HG02588 (cell line): Measurements from ENCODE around the gene TMEM72.
"Not testable (repeated sequence)": the region's sequence is repeated elsewhere in the genome, so short reads cannot be mapped to it uniquely, and the experiment has no call there.

ENCODE experiments used
- ATAC-seq: cut with Tn5 transposase; IDR thresholded peaks from one replicate; pipeline ENCODE4 v1.9.1; 2021; ENCODE audit warnings: mild to moderate bottlenecking, moderate library complexity; ENCODE audit not compliant: unreplicated experiment

TMEM72 gene

DNA sequence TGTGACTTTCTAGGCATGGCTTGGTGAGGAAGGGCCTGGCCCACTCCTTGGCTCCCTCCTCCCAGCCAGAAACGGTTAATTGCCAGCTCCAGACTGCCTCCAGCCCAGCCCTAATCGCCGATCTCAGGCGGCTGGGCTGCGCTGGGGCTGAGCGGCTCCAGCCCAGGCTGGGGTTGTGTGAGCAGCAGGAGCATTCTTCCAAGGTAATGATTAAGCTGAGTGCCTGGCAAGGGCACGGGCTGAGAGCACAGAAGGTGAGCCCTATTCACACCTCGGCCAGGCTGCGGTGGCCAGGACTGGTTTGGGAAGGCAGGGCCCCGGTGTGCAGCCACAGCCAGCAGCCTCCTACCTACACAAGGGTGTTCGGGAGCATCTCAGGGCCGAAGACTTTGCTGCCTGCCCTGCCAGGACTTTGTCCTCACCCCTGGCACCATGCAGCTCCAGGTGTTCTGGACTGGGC, at the start of gene TMEM72:
TSS of gene TMEM72 (plus strand) at position 257 of the 460 bp plus-strand sequence. CDS start at position 433, 176 bp downstream.
- no peak for ATAC-seq

DNA sequence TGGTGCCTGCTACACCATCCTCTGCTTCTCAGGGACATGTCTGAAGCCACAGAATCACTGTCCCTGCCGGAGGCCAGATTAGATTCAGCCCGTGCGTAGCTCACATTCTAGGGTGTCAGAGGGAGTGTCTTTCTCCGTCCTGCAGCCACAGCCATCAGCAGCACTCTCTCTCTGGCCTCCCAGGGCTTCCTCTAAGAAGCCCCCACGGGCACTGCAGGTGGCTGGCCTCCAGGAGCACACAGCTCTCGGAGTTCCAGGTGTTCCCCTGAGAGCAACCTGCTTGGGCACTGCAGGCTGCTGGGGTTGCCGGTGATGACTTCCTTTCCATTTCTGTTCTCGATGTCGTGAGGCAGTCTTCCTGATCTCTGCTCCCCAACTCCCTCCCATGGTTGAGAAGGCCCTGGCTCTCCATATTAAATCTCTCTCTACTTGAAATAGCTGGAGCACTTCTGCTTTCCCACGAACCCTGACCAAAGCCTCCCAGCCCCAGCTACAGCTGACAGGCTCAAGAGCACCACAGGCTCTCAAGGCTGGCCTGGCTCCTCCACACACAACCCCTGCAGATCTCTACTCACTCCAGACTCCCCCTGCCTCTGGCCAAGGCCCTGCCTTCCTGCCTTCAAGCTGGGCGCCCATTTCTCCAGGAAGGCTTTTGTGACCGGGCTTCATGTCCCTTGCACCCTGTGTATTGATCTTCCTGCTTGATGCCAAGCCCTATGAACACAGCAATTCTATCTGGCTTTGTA, 49.0 kb upstream of the TMEM72 start:
- no peak for ATAC-seq

DNA sequence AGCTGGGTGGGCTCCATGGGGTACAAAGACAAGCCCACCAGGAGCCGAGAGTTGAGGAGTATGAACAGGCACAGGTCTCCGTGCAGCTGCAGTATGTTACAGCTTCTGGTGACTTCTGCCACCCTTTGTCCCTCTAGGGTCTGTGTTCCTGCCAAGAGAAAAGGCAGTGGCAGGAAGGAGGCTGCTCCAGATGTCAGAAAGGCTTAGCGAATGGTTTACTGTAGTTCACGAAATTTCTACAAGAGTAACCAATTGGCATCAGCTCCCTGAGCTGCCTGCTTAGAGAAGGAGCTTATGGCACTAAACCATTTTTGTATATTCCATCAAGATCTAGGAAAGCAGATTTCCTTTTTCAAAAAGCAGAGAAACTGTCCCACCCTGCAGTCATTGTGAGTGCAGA, 48.2 kb upstream of the TMEM72 start:
- ATAC-seq = no peak

DNA sequence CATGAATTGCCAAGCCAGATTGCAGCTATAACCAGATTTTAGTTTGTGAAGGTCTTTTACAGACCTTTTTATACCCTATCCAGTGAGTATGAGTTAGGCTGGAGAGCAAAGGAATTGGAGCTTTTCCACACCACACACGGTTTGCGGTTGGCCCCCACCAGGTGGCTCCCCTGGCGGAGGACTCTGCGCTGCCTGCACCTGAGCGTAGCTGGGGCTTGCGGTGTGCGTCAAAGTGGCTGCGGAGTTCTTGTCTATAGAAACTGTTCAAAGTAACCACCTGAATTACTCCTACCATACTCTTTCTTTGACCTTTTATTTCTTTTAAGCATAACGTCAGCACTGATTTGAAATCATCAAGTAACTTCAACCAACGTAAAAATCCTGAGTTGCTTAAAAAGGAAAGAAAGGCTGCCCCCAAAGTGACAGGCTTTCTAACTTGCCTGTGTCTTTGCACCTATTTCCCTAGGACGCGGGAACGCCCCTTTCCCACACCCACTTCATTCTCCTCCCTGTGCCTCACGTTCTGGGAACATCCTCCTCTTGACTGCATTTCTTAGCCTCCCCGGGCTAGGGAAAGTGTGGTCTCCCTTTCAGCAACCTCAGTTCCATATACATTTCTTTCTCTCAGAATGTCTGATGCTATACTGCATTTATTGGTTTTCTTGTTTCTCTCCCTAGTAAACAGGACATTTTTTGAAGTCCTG, 47.6 kb upstream of the TMEM72 start:
- ATAC-seq = no peak

DNA sequence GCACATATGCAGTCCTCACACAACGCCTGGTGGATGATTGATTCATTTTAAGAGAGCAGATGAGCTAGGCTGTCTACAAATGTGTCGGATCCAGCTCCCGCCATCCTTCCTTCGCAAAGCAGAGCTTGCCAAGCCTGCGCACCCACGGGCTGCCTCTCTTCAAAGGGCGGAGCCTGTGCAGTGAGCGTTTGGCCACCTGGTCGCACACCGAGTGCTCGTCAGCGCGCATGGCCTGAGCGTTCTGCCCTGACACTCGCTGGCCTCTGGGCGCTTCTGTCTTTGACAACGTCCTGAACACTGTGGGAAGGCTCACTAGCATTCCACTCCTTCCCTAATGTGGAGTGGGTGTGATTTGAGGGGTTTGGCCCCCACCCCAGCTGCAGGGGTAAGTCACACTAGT, 47.1 kb upstream of the TMEM72 start:
- no peak for ATAC-seq

DNA sequence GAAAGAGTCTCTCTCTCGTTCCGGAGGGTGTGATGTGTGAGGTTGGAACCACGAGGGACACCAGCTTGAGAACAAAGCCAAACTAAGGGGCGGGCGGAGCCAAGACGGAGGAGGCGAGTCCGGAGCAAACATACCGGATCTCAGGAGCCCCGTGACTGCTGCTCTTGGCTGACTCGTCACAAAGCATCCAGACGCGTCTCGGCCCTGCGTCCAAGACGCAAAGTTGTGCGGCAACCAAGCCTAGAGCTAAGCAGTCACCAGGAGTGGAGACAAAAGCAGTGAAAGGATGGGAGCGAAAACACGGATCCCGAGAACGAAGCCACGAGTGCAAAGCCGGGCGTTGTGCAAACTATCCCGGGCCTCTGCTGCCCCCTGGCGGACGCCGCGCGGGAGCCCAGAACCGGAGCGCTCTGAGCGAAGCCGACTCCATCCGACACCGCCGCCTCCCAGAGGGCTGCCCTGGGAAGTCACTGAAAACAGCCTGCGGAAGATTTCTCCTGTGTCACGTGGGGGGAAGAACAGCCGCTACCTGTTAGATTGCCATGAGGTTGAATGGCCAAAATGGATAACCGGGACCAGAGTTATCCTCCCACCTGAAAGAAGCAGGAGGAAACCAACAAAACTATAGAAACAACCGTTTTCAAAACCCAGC, 46.4 kb upstream of the TMEM72 start:
- ATAC-seq = peak; percentile 86

DNA sequence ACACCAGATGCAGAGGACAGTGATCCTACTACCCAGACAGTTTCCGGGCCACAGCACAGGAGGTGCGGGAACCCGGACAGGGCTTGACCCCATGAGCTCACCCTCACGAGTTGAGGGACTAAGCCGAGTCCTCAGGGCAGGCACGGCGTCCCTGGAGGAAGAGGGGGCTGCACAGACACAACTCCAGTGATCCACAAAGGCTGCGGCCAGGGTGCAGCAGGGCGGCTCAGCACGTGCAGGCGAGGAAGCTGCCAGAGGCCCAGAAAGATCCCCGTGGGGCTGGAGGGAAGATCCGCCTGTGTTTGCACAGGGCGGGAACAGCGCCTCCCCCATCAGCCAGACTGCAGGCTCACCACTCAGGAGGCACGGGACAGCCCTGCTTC, 45.9 kb upstream of the TMEM72 start:
- ATAC-seq = no peak

DNA sequence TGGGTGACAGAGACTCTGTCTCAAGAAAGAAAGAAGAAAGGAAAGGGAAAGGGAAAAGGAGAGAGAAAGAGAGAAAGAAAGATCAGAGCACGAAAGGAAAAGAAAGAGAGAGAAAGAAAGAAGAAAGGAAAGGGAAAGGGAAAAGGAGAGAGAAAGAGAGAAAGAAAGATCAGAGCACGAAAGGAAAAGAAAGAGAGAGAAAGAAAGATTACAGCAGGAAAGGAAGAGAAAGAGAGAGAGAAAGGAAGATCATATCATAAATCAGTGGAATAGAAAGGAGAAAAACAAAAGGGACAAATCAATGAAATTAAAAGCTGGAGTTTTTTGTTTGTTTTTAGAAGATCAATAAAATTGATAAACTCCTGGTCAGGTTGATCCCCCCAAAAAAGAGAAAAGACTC, 44.8 kb upstream of the TMEM72 start:
- not testable (repeated sequence) for ATAC-seq

DNA sequence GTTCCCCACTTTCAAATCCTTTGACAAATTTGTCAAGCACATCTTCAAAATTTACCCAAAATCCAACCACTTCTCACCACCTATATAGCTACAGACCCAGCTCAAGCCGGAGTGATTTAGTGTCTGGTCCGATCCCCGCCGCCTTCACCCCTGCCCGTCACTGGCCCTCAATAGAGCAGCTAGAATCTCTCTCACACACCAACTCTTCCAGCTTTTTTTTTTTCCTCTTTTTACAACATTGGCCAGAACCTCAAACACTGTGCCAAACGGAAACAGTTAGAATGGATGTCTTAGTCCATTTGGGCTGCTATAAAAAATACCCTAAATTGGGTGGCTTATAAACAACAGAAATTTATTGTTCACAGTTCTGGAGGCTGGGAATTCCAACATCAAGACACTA, 41.1 kb upstream of the TMEM72 start:
- ATAC-seq = no peak

DNA sequence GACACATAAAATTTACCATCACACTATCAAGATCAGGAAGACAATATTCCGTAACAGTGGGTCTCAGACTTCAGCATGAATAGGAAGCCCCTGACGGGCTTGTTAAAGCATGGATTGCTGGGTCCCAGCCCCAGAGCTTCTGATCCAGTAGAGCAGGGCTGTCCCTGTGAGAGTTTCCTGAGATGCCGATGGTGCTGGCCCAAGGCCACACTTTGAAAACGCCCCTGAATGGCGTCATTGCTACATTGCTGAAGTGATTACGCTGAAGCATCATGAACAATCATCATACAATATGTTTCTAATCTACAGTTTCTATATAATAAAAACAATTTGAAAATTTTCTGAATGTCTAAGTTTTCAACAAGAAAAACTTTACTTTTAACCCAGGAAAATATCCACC, 38.0 kb upstream of the TMEM72 start:
- no peak for ATAC-seq

DNA sequence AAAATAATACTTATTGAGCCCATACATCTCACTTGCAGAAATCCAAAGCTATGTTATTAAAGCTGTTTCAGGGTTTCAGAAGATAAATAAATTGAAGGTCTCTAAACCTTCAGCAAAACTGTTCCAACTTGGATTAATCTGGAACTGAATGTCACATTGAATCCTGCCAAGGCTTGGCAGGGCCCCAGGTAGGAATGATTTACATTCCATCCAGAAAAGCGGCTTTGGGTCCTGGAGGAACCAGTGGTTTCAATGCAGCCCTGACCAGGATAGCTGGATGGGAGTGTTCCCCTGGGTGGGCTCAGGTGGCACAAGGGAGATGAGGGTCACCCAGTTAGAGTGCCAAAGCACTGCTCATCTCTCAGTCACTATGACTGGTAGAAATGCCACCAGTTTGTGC, 37.0 kb upstream of the TMEM72 start:
- ATAC-seq = no peak

DNA sequence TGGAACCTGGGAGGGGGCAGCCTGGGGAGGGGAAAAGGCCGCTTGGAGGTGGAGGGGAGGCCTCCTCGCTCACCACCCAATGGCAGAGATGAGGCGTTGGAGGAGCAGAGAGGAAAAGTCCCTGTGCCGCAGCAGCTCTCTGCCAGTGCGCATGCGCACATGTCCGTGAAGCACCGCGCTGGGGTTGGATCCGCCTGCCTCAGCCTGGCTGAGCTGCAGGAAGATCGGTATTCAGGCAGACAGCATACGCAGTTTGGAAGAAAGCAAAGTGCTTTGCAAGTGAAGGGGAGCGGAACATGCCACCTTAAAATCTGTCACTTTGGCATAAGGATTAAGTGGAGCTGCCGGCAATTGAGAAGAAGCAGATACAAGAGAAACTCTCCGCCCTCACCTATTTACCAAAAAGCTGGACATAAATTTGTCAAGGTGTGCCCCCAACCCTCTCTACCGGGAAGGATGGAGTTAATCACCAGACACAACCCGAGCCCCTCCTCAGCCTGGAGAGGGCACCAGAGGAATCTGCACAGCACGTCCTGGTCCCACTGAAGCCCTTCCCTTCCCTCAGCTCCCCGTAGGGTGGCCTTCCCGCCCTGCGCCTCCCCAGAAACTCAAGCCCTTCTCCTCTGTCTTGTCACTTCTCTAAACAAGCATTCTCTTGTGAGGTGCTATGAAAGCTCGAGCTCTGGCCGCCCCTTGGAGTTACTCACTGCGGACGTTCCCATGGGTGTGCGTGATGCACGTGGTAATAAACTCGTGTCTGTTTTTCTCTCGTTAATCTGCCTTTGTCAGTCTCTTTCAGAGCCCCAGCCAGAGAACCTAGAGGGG, 32.2 kb upstream of the TMEM72 start:
- peak; percentile 85 for ATAC-seq

DNA sequence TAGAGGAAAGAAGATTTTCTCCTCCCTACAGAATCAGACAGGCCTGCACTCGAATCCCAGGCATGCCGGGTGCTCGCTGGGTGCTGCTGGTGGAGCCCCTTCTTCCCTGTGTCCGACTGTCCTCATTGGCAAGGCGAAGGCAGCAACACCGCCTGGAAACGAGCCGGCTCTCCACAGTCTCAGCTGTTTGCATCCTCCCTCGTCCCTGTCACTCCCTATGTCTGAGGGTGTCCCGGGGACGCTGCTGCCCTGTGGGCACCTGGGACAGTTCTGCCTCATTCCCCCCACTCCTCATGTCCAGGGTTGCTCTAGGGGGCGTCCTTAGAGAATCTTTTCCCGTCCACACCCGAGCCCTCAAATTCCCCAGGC, 31.6 kb upstream of the TMEM72 start:
- no peak for ATAC-seq

DNA sequence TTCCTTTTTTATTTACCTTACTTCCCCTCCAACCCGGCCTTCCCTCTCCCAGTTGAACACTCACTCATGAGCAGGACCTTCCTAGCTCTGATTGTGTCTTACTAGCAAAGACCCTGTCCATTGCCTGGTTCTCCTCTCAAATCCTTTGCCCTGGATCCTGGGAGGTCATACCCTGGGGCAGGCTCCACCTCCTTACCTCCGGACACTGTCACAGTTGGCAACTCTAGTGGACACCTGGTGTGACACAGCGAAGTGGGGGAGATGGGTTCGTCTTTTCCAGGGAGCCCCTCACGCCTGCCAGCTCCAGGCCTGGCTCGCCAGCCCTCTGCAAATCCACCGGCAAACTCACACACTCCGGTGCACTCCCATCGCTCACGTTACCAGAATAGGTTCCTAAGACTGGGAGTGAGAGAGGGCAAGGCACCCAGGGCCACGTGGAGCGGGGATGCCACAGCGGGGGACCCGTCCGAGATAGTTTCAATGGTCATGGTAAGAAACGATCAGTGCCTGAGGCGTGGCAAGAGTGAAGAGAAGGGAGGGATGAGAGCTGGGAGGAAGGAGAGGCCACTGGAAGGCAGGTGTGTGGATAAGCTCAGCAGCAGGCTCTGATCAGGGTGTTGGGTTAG, 30.9 kb upstream of the TMEM72 start:
- ATAC-seq = no peak

DNA sequence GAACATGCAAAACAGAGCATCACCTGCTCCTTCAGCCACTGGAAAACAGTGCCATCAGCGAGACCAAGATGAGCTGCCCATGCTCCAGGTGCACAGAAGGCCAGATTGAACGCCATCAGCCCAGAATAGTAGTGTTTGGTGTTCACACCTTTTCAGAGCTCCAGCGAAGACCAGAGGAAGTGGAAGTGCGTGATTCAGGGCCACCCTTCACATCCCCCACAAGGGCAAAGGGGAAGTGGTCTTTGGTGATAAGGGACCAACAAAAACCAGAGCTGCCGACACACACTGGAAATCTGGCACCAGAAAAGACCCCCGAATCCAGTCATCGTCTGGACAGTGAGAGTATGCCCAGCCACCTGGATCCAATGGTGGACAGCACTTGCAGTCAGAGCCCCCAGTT, 29.5 kb upstream of the TMEM72 start:
- no peak for ATAC-seq

DNA sequence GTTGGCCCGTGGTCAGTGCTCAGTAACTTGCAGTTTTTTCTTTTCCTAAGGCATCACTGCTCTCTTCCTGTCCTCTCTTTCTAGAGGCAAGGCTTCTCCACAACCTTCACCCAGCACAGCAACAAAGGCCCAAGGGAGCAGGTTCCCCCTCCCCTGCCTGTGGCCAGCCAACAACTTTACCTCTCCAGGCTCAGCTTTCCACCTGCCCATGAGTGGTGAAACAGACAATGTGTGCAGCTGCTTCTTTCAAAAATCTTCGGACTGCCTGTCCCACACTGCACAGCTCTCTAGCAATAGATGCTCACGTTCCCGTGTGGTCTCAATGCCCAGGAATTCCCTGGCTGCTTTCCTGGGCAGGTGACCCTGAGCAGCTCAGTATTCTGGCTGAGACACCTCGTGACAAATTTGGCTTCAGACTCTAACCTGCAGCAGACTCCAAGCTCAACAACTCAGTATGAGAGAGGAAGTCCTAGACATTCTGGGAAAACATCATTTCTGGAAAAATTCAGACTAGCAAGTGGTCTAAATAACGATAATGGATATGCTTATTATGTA, 28.9 kb upstream of the TMEM72 start:
- ATAC-seq = no peak

DNA sequence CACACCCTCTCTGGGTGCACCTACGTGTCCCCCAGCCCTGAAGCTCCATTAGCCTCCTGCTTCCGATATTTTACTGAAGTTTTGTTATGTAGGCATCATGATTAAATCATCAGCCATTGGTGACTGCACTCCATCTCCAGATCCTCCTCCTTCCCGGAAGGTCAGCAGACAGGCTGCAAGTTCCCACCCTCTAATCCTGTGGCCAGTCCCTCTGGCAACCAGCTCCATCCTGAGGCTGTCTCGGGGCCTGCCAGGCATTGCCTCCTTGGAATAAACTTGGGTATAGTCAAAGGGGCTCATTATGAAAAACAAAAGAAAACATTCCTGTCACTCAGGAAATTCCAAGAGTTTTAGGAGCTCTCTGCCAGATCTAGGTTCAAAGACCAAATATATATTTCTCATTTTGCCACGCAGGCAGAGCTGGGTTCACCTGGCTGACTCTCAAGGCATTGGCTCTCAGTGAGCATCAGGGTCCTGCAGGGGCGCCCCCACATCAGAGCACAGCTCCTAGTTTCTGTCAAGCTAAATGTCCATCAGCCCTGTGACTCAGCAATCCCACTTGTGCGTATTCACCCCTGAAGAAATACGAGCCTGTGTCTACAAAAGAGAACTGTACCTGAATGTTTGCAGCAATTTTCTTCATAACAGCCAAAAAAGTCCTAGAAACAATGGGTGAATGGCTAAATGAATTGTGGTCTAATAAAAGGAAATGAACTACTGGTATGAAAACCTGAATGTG, 27.4 kb upstream of the TMEM72 start:
- ATAC-seq = no peak

DNA sequence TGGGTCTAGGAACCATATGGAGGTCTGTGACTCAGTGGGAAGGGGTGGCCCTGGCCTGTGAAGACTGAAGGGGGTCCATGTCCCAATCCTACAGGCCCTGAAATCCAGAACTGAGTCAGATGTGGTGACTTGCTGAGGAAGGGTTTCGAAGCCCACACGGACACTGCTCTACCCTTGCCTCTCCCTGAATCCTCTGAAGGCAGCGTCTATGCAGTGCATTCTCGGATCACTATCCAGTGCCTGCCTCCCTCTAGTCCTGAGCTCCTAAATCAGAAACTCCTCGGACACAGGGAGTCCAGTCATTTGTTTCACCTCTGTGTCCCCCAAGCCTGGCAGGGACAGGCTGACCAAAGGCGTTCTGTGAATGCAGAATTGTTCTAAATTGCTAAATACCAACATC, 25.4 kb upstream of the TMEM72 start:
- ATAC-seq = no peak

DNA sequence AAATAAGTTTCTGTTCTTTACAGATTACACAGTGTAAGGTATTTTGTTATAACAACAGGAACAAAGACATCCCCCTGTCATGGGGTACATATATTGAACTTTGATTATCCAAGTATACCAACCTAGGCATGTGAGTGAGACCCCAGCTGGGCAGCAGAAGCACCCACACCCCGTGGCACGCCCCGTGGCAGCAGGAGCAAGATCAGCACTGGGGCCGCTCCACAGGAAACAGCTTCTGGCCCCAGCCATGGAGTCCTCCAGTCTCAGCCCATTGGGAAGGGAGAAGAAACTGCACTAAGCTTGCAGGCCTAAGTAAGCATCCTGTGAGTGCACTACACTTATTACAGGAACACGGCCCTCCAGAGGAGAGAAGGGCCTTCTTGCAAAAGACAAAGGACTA, 24.2 kb upstream of the TMEM72 start:
- ATAC-seq = no peak

DNA sequence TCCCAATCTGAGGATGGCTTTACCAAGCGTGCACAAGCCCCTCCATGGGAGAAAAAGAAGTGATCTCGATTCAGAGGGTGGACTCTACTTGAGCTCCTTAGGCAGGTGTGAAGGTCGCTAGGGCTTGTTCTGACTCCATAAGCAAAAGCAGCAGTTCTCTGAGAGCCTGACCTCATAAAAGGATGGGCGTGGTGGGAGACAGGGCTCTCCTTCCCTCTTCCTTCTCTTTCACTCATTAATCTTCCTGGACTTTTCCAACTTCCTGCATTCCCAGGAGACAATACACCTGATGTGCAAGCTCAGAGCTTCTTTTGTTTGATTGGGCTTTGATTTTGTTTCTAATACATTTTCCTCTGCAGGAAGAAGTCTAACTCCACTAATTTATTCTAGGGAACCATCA, 22.3 kb upstream of the TMEM72 start:
- no peak for ATAC-seq
